ENCODE results near the gene NKIRAS1. TPM values are rescaled to one million over a fixed set of nuclear protein-coding genes. Genes with fewer than 3 reads are reported as not detected.

NKIRAS1 gene
- 14.5 and 21.2 TPM in 2 replicates for polyA plus RNA-seq (2014; cell fraction: cytosol; rRNA removed)
- 10.1 and 11.3 TPM in 2 replicates for polyA plus RNA-seq (2014; cell fraction: nucleus; rRNA removed)

GRCh38 chr3:23916886-23917678, at the start of gene NKIRAS1, which contains the start of gene RPL15:
Gene NKIRAS1 (minus strand): TSS chr3:23916990. CDS start chr3:23910904, 6,086 bp downstream.
Gene RPL15 (plus strand): TSS chr3:23917132. CDS start chr3:23917860, 728 bp downstream.
- DNase-seq (ENCODE audit: low spot score): peak; percentile 99

GRCh38 chr3:23966328-23966727, 49.5 kb upstream of the NKIRAS1 start:
- DNase-seq (ENCODE audit: low spot score): no peak

- no peak for DNase-seq (ENCODE audit: low spot score)
These were observed 47.9 kb upstream of the NKIRAS1 start for GRCh38 chr3:23964537-23965235.

- DNase-seq (ENCODE audit: low spot score): no peak
These were observed 45.1 kb upstream of the NKIRAS1 start for GRCh38 chr3:23961913-23962312.

GRCh38 chr3:23961066-23961465, 44.3 kb upstream of the NKIRAS1 start:
- DNase-seq (ENCODE audit: low spot score): no peak

DNA sequence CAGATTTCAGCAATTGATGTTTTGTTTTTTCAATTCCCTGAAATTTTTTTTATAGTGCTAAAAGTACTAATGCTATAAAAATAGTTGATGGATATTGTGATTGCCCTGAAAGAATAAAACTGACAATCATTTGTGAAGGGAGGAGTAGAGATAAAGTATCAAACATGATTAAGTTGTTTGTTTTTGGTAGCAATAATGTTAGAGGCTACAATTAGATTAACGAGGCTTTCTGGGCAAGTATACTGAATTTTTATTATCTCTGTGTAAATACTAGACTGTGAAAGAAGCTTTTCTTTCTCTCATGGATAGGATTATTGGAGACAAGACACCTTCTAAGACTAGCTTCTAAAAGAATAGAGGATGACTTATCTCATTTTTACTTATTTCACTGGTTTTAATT, 43.9 kb upstream of the NKIRAS1 start:
- no peak for DNase-seq (ENCODE audit: low spot score)

GRCh38 chr3:23959135-23959900, 42.5 kb upstream of the NKIRAS1 start:
- no peak for DNase-seq (ENCODE audit: low spot score)

DNA sequence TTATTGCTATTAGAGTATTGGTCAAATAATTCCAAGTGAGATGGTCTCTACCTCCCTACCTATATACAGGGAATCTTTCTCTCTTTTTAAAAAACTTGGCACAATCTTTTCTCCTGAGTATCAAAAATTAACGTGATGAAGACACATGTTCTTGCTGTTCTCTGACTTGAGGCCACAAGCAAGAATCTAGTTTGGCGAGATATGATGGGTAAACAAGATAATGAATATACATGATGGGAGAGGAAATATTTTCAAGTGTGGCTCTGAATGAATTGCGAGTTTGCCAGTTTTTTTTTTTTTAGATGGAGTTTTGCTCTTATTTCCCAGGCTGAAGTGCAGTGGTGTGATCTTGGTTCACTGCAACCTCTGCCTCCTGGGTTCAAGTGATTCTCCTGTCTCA, 39.9 kb upstream of the NKIRAS1 start:
- no peak for DNase-seq (ENCODE audit: low spot score)

- no peak for DNase-seq (ENCODE audit: low spot score)
These were observed 37.4 kb upstream of the NKIRAS1 start for GRCh38 chr3:23954144-23954543.

GRCh38 chr3:23953523-23953922, 36.7 kb upstream of the NKIRAS1 start:
- DNase-seq (ENCODE audit: low spot score): peak; percentile 38

DNA sequence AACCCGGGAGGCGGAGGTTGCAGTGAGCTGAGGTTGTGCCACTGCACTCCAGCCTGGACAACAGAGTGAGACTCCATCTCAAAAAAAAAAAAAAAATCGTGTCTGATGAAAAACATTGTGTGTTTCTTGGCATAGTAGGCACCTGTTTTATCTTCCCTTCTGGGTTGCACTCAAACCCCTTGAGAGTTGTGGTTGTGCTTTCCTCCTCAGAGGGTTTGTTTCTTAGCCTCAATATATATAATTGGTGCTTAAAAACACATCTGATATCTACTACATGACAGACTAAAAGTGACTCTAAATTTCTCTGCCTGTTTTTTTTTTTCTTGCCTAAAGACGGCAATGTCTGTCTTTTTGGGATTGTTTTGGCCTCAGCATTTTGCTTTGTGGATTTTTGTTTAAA, 35.9 kb upstream of the NKIRAS1 start:
- DNase-seq (ENCODE audit: low spot score): no peak

DNA sequence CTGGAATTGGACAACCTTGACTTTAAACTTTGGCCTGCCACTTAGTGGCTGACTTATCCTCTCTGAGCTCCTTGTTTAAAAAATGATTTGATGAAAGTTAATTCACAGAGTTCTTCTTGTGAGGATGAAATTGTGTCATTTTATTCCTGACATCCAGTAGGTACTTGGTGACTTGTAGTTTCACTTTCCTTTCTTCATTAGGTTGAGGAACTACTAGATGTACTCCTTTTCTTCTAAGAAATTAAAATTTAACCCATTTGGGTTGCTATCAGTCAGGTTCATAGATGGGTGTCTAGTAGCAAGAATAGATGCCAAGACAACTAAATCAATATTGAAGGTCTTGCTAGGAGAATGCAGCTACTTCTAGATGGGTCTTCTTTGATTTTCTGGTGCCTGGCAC, 33.5 kb upstream of the NKIRAS1 start:
- DNase-seq (ENCODE audit: low spot score): no peak

DNA sequence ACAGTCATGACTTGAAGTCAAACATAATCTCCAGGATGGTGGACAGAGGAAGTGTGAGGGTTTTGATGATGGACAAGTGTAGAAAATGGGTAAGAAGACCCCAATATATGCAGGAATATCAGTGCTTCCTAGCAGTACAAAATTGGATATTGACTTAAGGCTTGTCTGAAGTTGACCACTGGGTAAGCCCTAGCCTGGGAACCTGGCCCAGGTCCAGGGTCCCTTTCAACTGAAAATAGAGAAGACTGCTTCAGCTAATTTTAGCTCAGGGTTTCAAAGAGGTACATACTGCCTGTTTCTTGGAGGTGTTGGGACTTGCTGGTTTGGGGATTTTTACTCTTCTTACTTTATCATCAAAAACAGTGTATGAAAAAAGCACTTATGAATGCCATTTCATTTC, 33.0 kb upstream of the NKIRAS1 start:
- DNase-seq (ENCODE audit: low spot score): no peak

- no peak for DNase-seq (ENCODE audit: low spot score)
These were observed 32.0 kb upstream of the NKIRAS1 start for GRCh38 chr3:23948761-23949160.

GRCh38 chr3:23945913-23946687, 29.3 kb upstream of the NKIRAS1 start:
- DNase-seq (ENCODE audit: low spot score): peak; percentile 97

- no peak for DNase-seq (ENCODE audit: low spot score)
These were observed 28.8 kb upstream of the NKIRAS1 start for GRCh38 chr3:23945663-23945912.

GRCh38 chr3:23944861-23945662, 28.3 kb upstream of the NKIRAS1 start, which contains the start of gene NR1D2:
Gene NR1D2 (plus strand): TSS chr3:23945286. CDS start chr3:23945579, 293 bp downstream.
- peak; percentile 93 for DNase-seq (ENCODE audit: low spot score)

- no peak for DNase-seq (ENCODE audit: low spot score)
These were observed 27.4 kb upstream of the NKIRAS1 start for GRCh38 chr3:23944007-23944783.

- no peak for DNase-seq (ENCODE audit: low spot score)
These were observed 25.8 kb upstream of the NKIRAS1 start for GRCh38 chr3:23942546-23942945.

GRCh38 chr3:23941440-23941839, 24.6 kb upstream of the NKIRAS1 start:
- DNase-seq (ENCODE audit: low spot score): no peak

Data from SK-N-DZ (cell line).